Thyroid gland (tissue), 4 donors: ENCODE measurements around the gene RNASET2.

Experiments used
- CTCF ChIP-seq, 6 experiments: fragments of 200-600 bp in 3 of 6; fragments of 450-650 bp in 3 of 6; sonication (generic) in 3 of 6; IDR thresholded peaks; one replicate each; pipeline ENCODE4 v1.5.1; 2016 to 2019; ENCODE audit warnings: antibody characterized with exemption in 6 of 6, mild to moderate bottlenecking in 2 of 6, inconsistent platforms in 1 of 6, moderate library complexity in 1 of 6
- POLR2A ChIP-seq, 2 donors: fragments of 450-650 bp; IDR thresholded peaks; one replicate each; pipeline ENCODE4 v1.6.1; 2017; ENCODE audit warnings: antibody characterized with exemption in 2 of 2, mild to moderate bottlenecking in 2 of 2, moderate library complexity in 1 of 2

DNA sequence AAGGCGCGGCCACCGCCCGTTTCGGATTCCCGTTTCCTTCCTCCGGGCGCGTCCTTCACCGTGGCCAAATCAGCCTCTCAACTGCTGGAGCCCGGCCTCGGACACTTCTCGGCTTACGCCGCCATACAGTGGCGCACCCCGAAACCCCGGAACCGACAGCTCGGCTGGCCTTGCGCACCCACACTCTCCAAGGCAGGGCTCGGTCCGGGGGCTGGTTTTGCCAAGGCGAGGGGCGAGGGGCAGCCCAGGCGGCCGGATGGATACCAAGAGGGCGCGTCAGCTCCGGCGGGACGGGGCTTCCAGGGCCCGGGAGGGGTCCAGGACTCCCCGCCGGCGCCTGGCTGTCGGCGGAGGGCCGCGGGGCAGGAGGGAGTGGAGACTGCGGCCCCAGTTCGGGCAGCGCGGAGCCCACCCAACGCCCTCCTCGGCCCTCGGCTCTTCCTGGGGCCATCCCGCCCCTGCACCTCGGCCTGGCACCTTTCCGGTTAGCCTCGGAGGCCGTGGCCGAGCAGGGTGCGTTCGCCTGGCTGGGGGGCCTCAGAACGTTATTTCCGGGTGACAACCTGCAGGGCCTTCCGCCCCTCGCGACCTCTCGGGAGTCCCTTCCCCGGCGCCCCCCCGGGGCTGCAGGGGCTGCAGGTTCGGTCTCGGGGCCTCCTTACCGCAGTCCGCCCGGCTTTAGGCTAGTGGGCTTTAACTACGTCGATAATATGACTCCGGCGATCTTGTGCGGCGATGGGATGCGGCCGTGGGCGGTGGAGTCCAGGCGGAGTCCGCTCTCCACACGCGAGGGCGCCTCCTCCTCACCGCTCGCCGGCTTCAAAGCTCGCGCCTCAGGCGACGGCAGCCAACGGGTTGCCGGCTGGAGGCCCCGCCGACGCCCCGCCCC, 42.1 kb upstream of the RNASET2 start:
- no peak for TF ChIP-seq CTCF (IDR thresholded peaks at IDR 0.05)
- TF ChIP-seq POLR2A (IDR thresholded peaks at IDR 0.05), result no peak
